ENCODE measurements around the gene PROKR2.

PROKR2 gene

GRCh38 chr20:5316188-5317158 is at the start of gene PROKR2:
Gene PROKR2, minus strand, starts transcription at chr20:5316954. Its CDS starts 2,585 bp downstream, at chr20:5314369.
- Histone ChIP-seq H3K9me3 (ENCODE audit: control insufficient read depth in 1 of 2, low read length in 2 of 2) (no peaks in the 10 kb centered on the region), H3K9ac (ENCODE audit: low read depth in 1 of 2, low read length in 2 of 2) (no peak within 1 kb of the TSS), H3K27ac (ENCODE audit: low read depth, low read length) (no peak within 1 kb of the TSS), H3K4me1 (ENCODE audit: control insufficient read depth in 1 of 2, insufficient read depth in 2 of 2, low read length in 2 of 2) (no peaks in the 10 kb centered on the region), H3K36me3 (ENCODE audit: control insufficient read depth in 1 of 2, insufficient read depth in 2 of 2, low read length in 2 of 2) (no peaks in the 10 kb centered on the region), H3K27me3 (ENCODE audit: control insufficient read depth in 1 of 2, insufficient read depth in 2 of 2, low read length in 2 of 2) (peaks cover 22 to 24% of the 10 kb centered on the region in 2 donors), H3K4me3 (ENCODE audit: low read depth in 1 of 2, low read length in 2 of 2) (no peak within 1 kb of the TSS)

- no peak overlapping the region for H3K9ac ChIP-seq (ENCODE audit: low read depth in 1 of 2, low read length in 2 of 2)
- H3K27me3 ChIP-seq (ENCODE audit: control insufficient read depth in 1 of 2, insufficient read depth in 2 of 2, low read length in 2 of 2), result no peaks in the 10 kb centered on the region
- H3K4me3 ChIP-seq (ENCODE audit: low read depth in 1 of 2, low read length in 2 of 2), result no peak overlapping the region
- H3K9me3 ChIP-seq (ENCODE audit: control insufficient read depth in 1 of 2, low read length in 2 of 2), result peaks cover 0 to 4% of the 10 kb centered on the region in 2 donors
- H3K36me3 ChIP-seq (ENCODE audit: control insufficient read depth in 1 of 2, insufficient read depth in 2 of 2, low read length in 2 of 2), result no peaks in the 10 kb centered on the region
- no peaks in the 10 kb centered on the region for H3K4me1 ChIP-seq (ENCODE audit: control insufficient read depth in 1 of 2, insufficient read depth in 2 of 2, low read length in 2 of 2)
- no peak overlapping the region for H3K27ac ChIP-seq (ENCODE audit: low read depth, low read length)
Measured at GRCh38 chr20:5364997-5365597, 48.3 kb upstream of the PROKR2 start.

GRCh38 chr20:5364136-5364821 is 47.5 kb upstream of the PROKR2 start:
- Histone ChIP-seq H3K9me3 (ENCODE audit: control insufficient read depth in 1 of 2, low read length in 2 of 2) (peaks cover 0 to 4% of the 10 kb centered on the region in 2 donors), H3K9ac (ENCODE audit: low read depth in 1 of 2, low read length in 2 of 2) (no peak overlapping the region), H3K4me3 (ENCODE audit: low read depth in 1 of 2, low read length in 2 of 2) (no peak overlapping the region), H3K27ac (ENCODE audit: low read depth, low read length) (no peak overlapping the region), H3K27me3 (ENCODE audit: control insufficient read depth in 1 of 2, insufficient read depth in 2 of 2, low read length in 2 of 2) (no peaks in the 10 kb centered on the region), H3K36me3 (ENCODE audit: control insufficient read depth in 1 of 2, insufficient read depth in 2 of 2, low read length in 2 of 2) (no peaks in the 10 kb centered on the region), H3K4me1 (ENCODE audit: control insufficient read depth in 1 of 2, insufficient read depth in 2 of 2, low read length in 2 of 2) (no peaks in the 10 kb centered on the region)

- Histone ChIP-seq H3K9ac (ENCODE audit: low read depth in 1 of 2, low read length in 2 of 2) (no peak overlapping the region), H3K27ac (ENCODE audit: low read depth, low read length) (no peak overlapping the region), H3K4me1 (ENCODE audit: control insufficient read depth in 1 of 2, insufficient read depth in 2 of 2, low read length in 2 of 2) (no peaks in the 10 kb centered on the region), H3K36me3 (ENCODE audit: control insufficient read depth in 1 of 2, insufficient read depth in 2 of 2, low read length in 2 of 2) (no peaks in the 10 kb centered on the region), H3K27me3 (ENCODE audit: control insufficient read depth in 1 of 2, insufficient read depth in 2 of 2, low read length in 2 of 2) (no peaks in the 10 kb centered on the region), H3K9me3 (ENCODE audit: control insufficient read depth in 1 of 2, low read length in 2 of 2) (peaks cover 0 to 4% of the 10 kb centered on the region in 2 donors), H3K4me3 (ENCODE audit: low read depth in 1 of 2, low read length in 2 of 2) (no peak overlapping the region)
Measured at GRCh38 chr20:5362771-5363170, 46.0 kb upstream of the PROKR2 start.

GRCh38 chr20:5361176-5361575 is 44.4 kb upstream of the PROKR2 start:
- Histone ChIP-seq H3K4me3 (ENCODE audit: low read depth in 1 of 2, low read length in 2 of 2) (no peak overlapping the region), H3K4me1 (ENCODE audit: control insufficient read depth in 1 of 2, insufficient read depth in 2 of 2, low read length in 2 of 2) (no peaks in the 10 kb centered on the region), H3K27ac (ENCODE audit: low read depth, low read length) (no peak overlapping the region), H3K36me3 (ENCODE audit: control insufficient read depth in 1 of 2, insufficient read depth in 2 of 2, low read length in 2 of 2) (no peaks in the 10 kb centered on the region), H3K27me3 (ENCODE audit: control insufficient read depth in 1 of 2, insufficient read depth in 2 of 2, low read length in 2 of 2) (no peaks in the 10 kb centered on the region), H3K9ac (ENCODE audit: low read depth in 1 of 2, low read length in 2 of 2) (no peak overlapping the region), H3K9me3 (ENCODE audit: control insufficient read depth in 1 of 2, low read length in 2 of 2) (peaks cover 0 to 4% of the 10 kb centered on the region in 2 donors)

- Histone ChIP-seq H3K27me3 (ENCODE audit: control insufficient read depth in 1 of 2, insufficient read depth in 2 of 2, low read length in 2 of 2) (peaks cover 0 to 2% of the 10 kb centered on the region in 2 donors), H3K27ac (ENCODE audit: low read depth, low read length) (no peak overlapping the region), H3K4me1 (ENCODE audit: control insufficient read depth in 1 of 2, insufficient read depth in 2 of 2, low read length in 2 of 2) (no peaks in the 10 kb centered on the region), H3K36me3 (ENCODE audit: control insufficient read depth in 1 of 2, insufficient read depth in 2 of 2, low read length in 2 of 2) (no peaks in the 10 kb centered on the region), H3K4me3 (ENCODE audit: low read depth in 1 of 2, low read length in 2 of 2) (no peak overlapping the region), H3K9ac (ENCODE audit: low read depth in 1 of 2, low read length in 2 of 2) (no peak overlapping the region), H3K9me3 (ENCODE audit: control insufficient read depth in 1 of 2, low read length in 2 of 2) (no peaks in the 10 kb centered on the region)
Measured at GRCh38 chr20:5357946-5358345, 41.2 kb upstream of the PROKR2 start.

- no peaks in the 10 kb centered on the region for H3K4me1 ChIP-seq (ENCODE audit: control insufficient read depth in 1 of 2, insufficient read depth in 2 of 2, low read length in 2 of 2)
- H3K36me3 ChIP-seq (ENCODE audit: control insufficient read depth in 1 of 2, insufficient read depth in 2 of 2, low read length in 2 of 2), result no peaks in the 10 kb centered on the region
- H3K9ac ChIP-seq (ENCODE audit: low read depth in 1 of 2, low read length in 2 of 2), result no peak overlapping the region
- H3K27me3 ChIP-seq (ENCODE audit: control insufficient read depth in 1 of 2, insufficient read depth in 2 of 2, low read length in 2 of 2), result peaks cover 0 to 3% of the 10 kb centered on the region in 2 donors
- H3K9me3 ChIP-seq (ENCODE audit: control insufficient read depth in 1 of 2, low read length in 2 of 2), result no peaks in the 10 kb centered on the region
- no peak overlapping the region for H3K4me3 ChIP-seq (ENCODE audit: low read depth in 1 of 2, low read length in 2 of 2)
- no peak overlapping the region for H3K27ac ChIP-seq (ENCODE audit: low read depth, low read length)
Measured at GRCh38 chr20:5356941-5357340, 40.2 kb upstream of the PROKR2 start.

- no peak overlapping the region for H3K4me3 ChIP-seq (ENCODE audit: low read depth in 1 of 2, low read length in 2 of 2)
- no peaks in the 10 kb centered on the region for H3K4me1 ChIP-seq (ENCODE audit: control insufficient read depth in 1 of 2, insufficient read depth in 2 of 2, low read length in 2 of 2)
- no peak overlapping the region for H3K27ac ChIP-seq (ENCODE audit: low read depth, low read length)
- H3K9me3 ChIP-seq (ENCODE audit: control insufficient read depth in 1 of 2, low read length in 2 of 2), result no peaks in the 10 kb centered on the region
- peaks cover 0 to 3% of the 10 kb centered on the region in 2 donors for H3K27me3 ChIP-seq (ENCODE audit: control insufficient read depth in 1 of 2, insufficient read depth in 2 of 2, low read length in 2 of 2)
- no peaks in the 10 kb centered on the region for H3K36me3 ChIP-seq (ENCODE audit: control insufficient read depth in 1 of 2, insufficient read depth in 2 of 2, low read length in 2 of 2)
- H3K9ac ChIP-seq (ENCODE audit: low read depth in 1 of 2, low read length in 2 of 2), result no peak overlapping the region
Measured at GRCh38 chr20:5354901-5355300, 38.1 kb upstream of the PROKR2 start.

GRCh38 chr20:5353624-5354496 is 37.1 kb upstream of the PROKR2 start:
- no peak overlapping the region for H3K9ac ChIP-seq (ENCODE audit: low read depth in 1 of 2, low read length in 2 of 2)
- peaks cover 0 to 3% of the 10 kb centered on the region in 2 donors for H3K27me3 ChIP-seq (ENCODE audit: control insufficient read depth in 1 of 2, insufficient read depth in 2 of 2, low read length in 2 of 2)
- no peaks in the 10 kb centered on the region for H3K9me3 ChIP-seq (ENCODE audit: control insufficient read depth in 1 of 2, low read length in 2 of 2)
- H3K36me3 ChIP-seq (ENCODE audit: control insufficient read depth in 1 of 2, insufficient read depth in 2 of 2, low read length in 2 of 2), result no peaks in the 10 kb centered on the region
- no peaks in the 10 kb centered on the region for H3K4me1 ChIP-seq (ENCODE audit: control insufficient read depth in 1 of 2, insufficient read depth in 2 of 2, low read length in 2 of 2)
- no peak overlapping the region for H3K27ac ChIP-seq (ENCODE audit: low read depth, low read length)
- no peak overlapping the region for H3K4me3 ChIP-seq (ENCODE audit: low read depth in 1 of 2, low read length in 2 of 2)

Measured in duodenal mucosa (tissue), 2 donors.